H9 (cell line): ENCODE results near the gene VAMP2. TPM values are rescaled to one million over a fixed set of nuclear protein-coding genes. Genes with fewer than 3 reads are reported as not detected.
A peak's percentile ranks its signal among the peaks of the same experiment; 100 is the strongest.

ENCODE experiments used
- DNase-seq: peaks from one replicate; pipeline ENCODE4 v3.0.0-alpha.2; 2017
- H2AFZ ChIP-seq: one replicate; pipeline ENCODE4 v1.6.1; 2013; ENCODE audit warnings: mild to moderate bottlenecking, low read length, control low read depth, moderate library complexity
- H2AK5ac ChIP-seq: 2 replicates; pipeline ENCODE4 v1.6.1; 2013; ENCODE audit warnings: low read length, control low read depth, mixed read lengths; ENCODE audit not compliant: insufficient read length
- H2BK120ac ChIP-seq: one replicate; pipeline ENCODE4 v1.6.1; 2013; ENCODE audit warnings: low read depth, mild to moderate bottlenecking, low read length, control low read depth, inconsistent platforms; ENCODE audit not compliant: poor library complexity, severe bottlenecking
- H2BK12ac ChIP-seq: 2 replicates; pipeline ENCODE4 v1.6.1; 2013; ENCODE audit warnings: low read length, control low read depth, mixed read lengths, low read depth; ENCODE audit not compliant: insufficient read length
- H2BK15ac ChIP-seq: 2 replicates; pipeline ENCODE4 v1.6.1; 2013; ENCODE audit warnings: low read depth, low read length, control low read depth
- H2BK20ac ChIP-seq: one replicate; pipeline ENCODE4 v1.6.1; 2013; ENCODE audit warnings: low read depth, mild to moderate bottlenecking, low read length, control low read depth, inconsistent platforms; ENCODE audit not compliant: poor library complexity, severe bottlenecking
- H2BK5ac ChIP-seq: 2 replicates; pipeline ENCODE4 v1.6.1; 2013; ENCODE audit warnings: low read length, control low read depth, mixed read lengths; ENCODE audit not compliant: insufficient read length
- H3K14ac ChIP-seq: 2 replicates; pipeline ENCODE4 v1.6.1; 2013; ENCODE audit warnings: low read length, control low read depth; ENCODE audit not compliant: insufficient read depth
- H3K18ac ChIP-seq: 2 replicates; pipeline ENCODE4 v1.6.1; 2013; ENCODE audit warnings: low read depth, mild to moderate bottlenecking, mixed read lengths, low read length, control low read depth; ENCODE audit not compliant: insufficient read length
- H3K23ac ChIP-seq: 2 replicates; pipeline ENCODE4 v1.6.1; 2013; ENCODE audit warnings: low read length, control low read depth, mixed read lengths, low read depth; ENCODE audit not compliant: insufficient read length
- H3K23me2 ChIP-seq: 2 replicates; pipeline ENCODE4 v1.6.1; 2013; ENCODE audit warnings: low read depth, mild to moderate bottlenecking, mixed read lengths, low read length, control low read depth; ENCODE audit not compliant: insufficient read length, poor library complexity, severe bottlenecking
- H3K27ac ChIP-seq: 2 replicates; pipeline ENCODE4 v1.5.1; 2013; ENCODE audit warnings: low read length, control low read depth, mixed read lengths, low read depth; ENCODE audit not compliant: insufficient read length
- H3K27me3 ChIP-seq: 2 replicates; pipeline ENCODE4 v1.6.1; 2013; ENCODE audit warnings: low read length, control low read depth, inconsistent platforms; ENCODE audit not compliant: insufficient read depth
- H3K4ac ChIP-seq: 2 replicates; pipeline ENCODE4 v1.6.1; 2013; ENCODE audit warnings: low read depth, mild to moderate bottlenecking, control low read depth, inconsistent platforms, low read length, moderate library complexity
- H3K4me1 ChIP-seq: 2 replicates; pipeline ENCODE4 v1.6.1; 2013; ENCODE audit warnings: low read length, control low read depth, inconsistent platforms; ENCODE audit not compliant: insufficient read depth
- H3K4me2 ChIP-seq: 2 replicates; pipeline ENCODE4 v1.6.1; 2013; ENCODE audit warnings: low read length, control low read depth, mixed read lengths; ENCODE audit not compliant: insufficient read length, insufficient read depth
- H3K56ac ChIP-seq: 2 replicates; pipeline ENCODE4 v1.6.1; 2013; ENCODE audit warnings: low read depth, mild to moderate bottlenecking, mixed read lengths, low read length, control low read depth; ENCODE audit not compliant: insufficient read length
- H3K79me1 ChIP-seq: 2 replicates; pipeline ENCODE4 v1.6.1; 2013; ENCODE audit warnings: low read depth, mild to moderate bottlenecking, moderate library complexity, low read length, control low read depth, inconsistent platforms; ENCODE audit not compliant: insufficient read depth, poor library complexity, severe bottlenecking
- H3K79me2 ChIP-seq: 2 replicates; pipeline ENCODE4 v1.6.1; 2013; ENCODE audit warnings: low read length, control low read depth, inconsistent platforms; ENCODE audit not compliant: insufficient read depth
- H3K9ac ChIP-seq: 2 replicates; pipeline ENCODE4 v1.6.1; 2013; ENCODE audit warnings: low read length, control low read depth, mixed read lengths; ENCODE audit not compliant: insufficient read length; ENCODE audit errors: extremely low read depth
- H3K9me3 ChIP-seq: one replicate; pipeline ENCODE4 v1.6.1; 2013; ENCODE audit warnings: low read depth, low read length, inconsistent platforms; ENCODE audit not compliant: control insufficient read depth
- H3T11ph ChIP-seq: one replicate; pipeline ENCODE4 v1.6.1; 2013; ENCODE audit warnings: mild to moderate bottlenecking, low read length, control low read depth, inconsistent platforms
- H4K20me1 ChIP-seq: one replicate; pipeline ENCODE4 v1.6.1; 2013; ENCODE audit not compliant: control insufficient read depth, insufficient read length, insufficient read depth
- H4K5ac ChIP-seq: 2 replicates; pipeline ENCODE4 v1.6.1; 2013; ENCODE audit warnings: low read depth, mild to moderate bottlenecking, mixed read lengths, low read length, control low read depth; ENCODE audit not compliant: insufficient read length
- H4K8ac ChIP-seq: replicated peaks from 2 replicates; pipeline ENCODE4 v1.6.1; 2013; ENCODE audit warnings: low read length, control low read depth, mixed read lengths, low read depth; ENCODE audit not compliant: insufficient read length
- H4K91ac ChIP-seq: 2 replicates; pipeline ENCODE4 v1.6.1; 2013; ENCODE audit warnings: low read depth, mild to moderate bottlenecking, moderate library complexity, mixed read lengths, low read length, control low read depth; ENCODE audit not compliant: insufficient read length
- H3K27ac Mint-ChIP-seq, 3 experiments: 2 replicates in 2 of 3; 3 replicates in 1 of 3; pipeline ENCODE4 v1.8.0; 2020 to 2021; ENCODE audit warnings: mixed read lengths in 3 of 3, mild to moderate bottlenecking in 1 of 3, moderate library complexity in 1 of 3
- H3K27me3 Mint-ChIP-seq: 2 replicates; pipeline ENCODE4 v1.8.0; 2021; ENCODE audit warnings: low read depth, mild to moderate bottlenecking, moderate library complexity, mixed read lengths
- H3K36me3 Mint-ChIP-seq, 3 experiments: 2 replicates in 2 of 3; 3 replicates in 1 of 3; pipeline ENCODE4 v1.8.0; 2020 to 2021; ENCODE audit warnings: low read depth in 3 of 3, mixed read lengths in 3 of 3; ENCODE audit not compliant: insufficient read depth in 1 of 3
- H3K4me1 Mint-ChIP-seq, 2 experiments: 2 replicates each; pipeline ENCODE4 v1.8.0; 2020; ENCODE audit warnings: mixed read lengths in 2 of 2
- H3K4me3 Mint-ChIP-seq, 2 experiments: 2 replicates in 1 of 2; 3 replicates in 1 of 2; pipeline ENCODE4 v1.8.0; 2020 to 2021; ENCODE audit warnings: mild to moderate bottlenecking in 2 of 2, mixed read lengths in 2 of 2, moderate library complexity in 1 of 2
- H3K9me3 Mint-ChIP-seq, 2 experiments: 2 replicates in 1 of 2; 3 replicates in 1 of 2; pipeline ENCODE4 v1.8.0; 2020; ENCODE audit warnings: mild to moderate bottlenecking in 2 of 2, mixed read lengths in 2 of 2, moderate library complexity in 1 of 2
- WGBS: extraction: QIAGEN DNeasy Blood & Tissue Kit; methylation state at CpG from one replicate; pipeline ENCODE4 v1.1.7; 2013; ENCODE audit warnings: missing lambda C conversion rate, low lambda C conversion rate, mixed read lengths; ENCODE audit not compliant: insufficient read length; ENCODE audit errors: extremely low coverage; 5-methylcytosine and 5-hydroxymethylcytosine counted together
- total RNA-seq: library from RNA; stranded (reverse); gene quantifications from 2 replicates; pipeline ENCODE4 v1.2.1, GENCODE V29; 2021
- TF ChIP-seq, protein P1 (sequence below): fragments of 200-600 bp; sonication (generic); conservative IDR thresholded peaks from 3 replicates; pipeline ENCODE4 v1.8.0; 2021; ENCODE audit warnings: antibody characterized with exemption, mild to moderate bottlenecking

VAMP2 gene
- total RNA-seq, 1 experiment from 2014 or later = 22.8 TPM

- no peak overlapping the region for H2BK5ac ChIP-seq
- no peak overlapping the region for H3K56ac ChIP-seq
- no peaks in the 10 kb centered on the region for H3K27me3 ChIP-seq
- H3K9me3 ChIP-seq = no peaks in the 10 kb centered on the region
- H3K23ac ChIP-seq = no peak overlapping the region
- no peak overlapping the region for H3T11ph ChIP-seq
- no peaks in the 10 kb centered on the region for H3K4me1 ChIP-seq
- DNase-seq = peak; percentile 32
- no peak overlapping the region for H3K27ac ChIP-seq
- no peak overlapping the region for H2BK15ac ChIP-seq
- H2BK120ac ChIP-seq = no peak overlapping the region
- H4K20me1 ChIP-seq = no peaks in the 10 kb centered on the region
- H2BK20ac ChIP-seq = no peak overlapping the region
- TF ChIP-seq, protein P1, sequence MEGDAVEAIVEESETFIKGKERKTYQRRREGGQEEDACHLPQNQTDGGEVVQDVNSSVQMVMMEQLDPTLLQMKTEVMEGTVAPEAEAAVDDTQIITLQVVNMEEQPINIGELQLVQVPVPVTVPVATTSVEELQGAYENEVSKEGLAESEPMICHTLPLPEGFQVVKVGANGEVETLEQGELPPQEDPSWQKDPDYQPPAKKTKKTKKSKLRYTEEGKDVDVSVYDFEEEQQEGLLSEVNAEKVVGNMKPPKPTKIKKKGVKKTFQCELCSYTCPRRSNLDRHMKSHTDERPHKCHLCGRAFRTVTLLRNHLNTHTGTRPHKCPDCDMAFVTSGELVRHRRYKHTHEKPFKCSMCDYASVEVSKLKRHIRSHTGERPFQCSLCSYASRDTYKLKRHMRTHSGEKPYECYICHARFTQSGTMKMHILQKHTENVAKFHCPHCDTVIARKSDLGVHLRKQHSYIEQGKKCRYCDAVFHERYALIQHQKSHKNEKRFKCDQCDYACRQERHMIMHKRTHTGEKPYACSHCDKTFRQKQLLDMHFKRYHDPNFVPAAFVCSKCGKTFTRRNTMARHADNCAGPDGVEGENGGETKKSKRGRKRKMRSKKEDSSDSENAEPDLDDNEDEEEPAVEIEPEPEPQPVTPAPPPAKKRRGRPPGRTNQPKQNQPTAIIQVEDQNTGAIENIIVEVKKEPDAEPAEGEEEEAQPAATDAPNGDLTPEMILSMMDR = no peak
- no peak overlapping the region for H4K5ac ChIP-seq
- no peaks in the 10 kb centered on the region for H3K79me2 ChIP-seq
- no peak overlapping the region for H4K8ac ChIP-seq
- no peak overlapping the region for H4K91ac ChIP-seq
- H3K36me3 Mint-ChIP-seq = peaks cover 6 to 29% (median 20%) of the 10 kb centered on the region in 3 experiments; a peak in 6 of 7 replicates
- H3K14ac ChIP-seq = no peak overlapping the region
- H2BK12ac ChIP-seq = no peak overlapping the region
- no CpG with 5 or more reads among the region's 21 CpGs for WGBS
- H3K79me1 ChIP-seq = no peaks in the 10 kb centered on the region
- peaks cover 6% of the 10 kb centered on the region for H3K27me3 Mint-ChIP-seq
- peak overlapping the region; percentile 60 for H3K4me2 ChIP-seq
- H3K4me3 Mint-ChIP-seq = no peak overlapping the region
- H3K27ac Mint-ChIP-seq = no peak overlapping the region
- H3K9me3 Mint-ChIP-seq = no peaks in the 10 kb centered on the region
- peaks cover 6 to 20% of the 10 kb centered on the region in 2 experiments for H3K4me1 Mint-ChIP-seq
- H3K18ac ChIP-seq = no peak overlapping the region
- H3K4ac ChIP-seq = no peak overlapping the region
- H3K23me2 ChIP-seq = peaks cover 8% of the 10 kb centered on the region
- no peak overlapping the region for H2AK5ac ChIP-seq
- H3K9ac ChIP-seq = peak overlapping the region; percentile 37
- peak overlapping the region; percentile 87 for H2AFZ ChIP-seq
These were observed 24.9 kb downstream of the VAMP2 start for GRCh38 chr17:8137645-8138373.
